GM12878 (cell line): Measurements from ENCODE around the gene LTBP3. TPM values are rescaled to one million over a fixed set of nuclear protein-coding genes. Genes with fewer than 3 reads are reported as not detected.

Source experiments
- ASH2L ChIP-seq: fragments of 300-600, 200-600 bp; sonication (generic); IDR thresholded peaks from 2 replicates; pipeline ENCODE4 v1.6.1; 2017; ENCODE audit warnings: low read depth, mild to moderate bottlenecking, borderline replicate concordance
- ATF3 ChIP-seq: IDR thresholded peaks from 2 replicates; pipeline ENCODE4 v1.6.1; 2011; ENCODE audit warnings: low read depth, mild to moderate bottlenecking, low read length, moderate library complexity, borderline replicate concordance; ENCODE audit errors: extremely low read depth
- BCL11A ChIP-seq: IDR thresholded peaks from 2 replicates; pipeline ENCODE4 v1.6.1; 2011; ENCODE audit warnings: low read depth, low read length
- BHLHE40 ChIP-seq, 2 experiments: fragments of 450-650 bp in 1 of 2; IDR thresholded peaks; 2 replicates each; pipeline ENCODE4 v1.6.1; 2011 to 2017; ENCODE audit warnings: low read depth in 2 of 2, borderline replicate concordance in 1 of 2, improper control_type of control experiment in 1 of 2, low read length in 1 of 2, mild to moderate bottlenecking in 1 of 2
- BMI1 ChIP-seq: fragments of 450-650 bp; IDR thresholded peaks from 2 replicates; pipeline ENCODE4 v1.6.1; 2016; ENCODE audit warnings: mild to moderate bottlenecking, moderate library complexity, borderline replicate concordance
- CHD2 ChIP-seq: IDR thresholded peaks from 2 replicates; pipeline ENCODE4 v1.6.1; 2011; ENCODE audit warnings: low read depth, low read length, improper control_type of control experiment, borderline replicate concordance
- CHD4 ChIP-seq: fragments of 200-600 bp; sonication (generic); IDR thresholded peaks from 2 replicates; pipeline ENCODE4 v1.6.1; 2016; ENCODE audit warnings: mild to moderate bottlenecking
- E2F8 ChIP-seq: fragments of 450-650 bp; IDR thresholded peaks from 2 replicates; pipeline ENCODE4 v1.6.1; 2018; ENCODE audit warnings: mild to moderate bottlenecking, low read depth, moderate library complexity; ENCODE audit not compliant: partially characterized antibody
- EGR1 ChIP-seq, 2 experiments: IDR thresholded peaks; 1 replicate in 1 of 2; 2 replicates in 1 of 2; pipeline ENCODE4 v1.6.1; 2011 to 2012; ENCODE audit warnings: low read depth in 2 of 2, low read length in 2 of 2, borderline replicate concordance in 1 of 2, mild to moderate bottlenecking in 1 of 2, moderate library complexity in 1 of 2
- ESRRA ChIP-seq: IDR thresholded peaks from 2 replicates; pipeline ENCODE4 v1.6.1; 2012; ENCODE audit warnings: mild to moderate bottlenecking, low read length, improper control_type of control experiment
- FOS ChIP-seq: IDR thresholded peaks from 3 replicates; pipeline ENCODE4 v1.6.1; 2011; ENCODE audit warnings: borderline replicate concordance; ENCODE audit not compliant: insufficient read length; ENCODE audit errors: extremely low read depth
- FOXM1 ChIP-seq: IDR thresholded peaks from 2 replicates; pipeline ENCODE4 v1.6.1; 2012; ENCODE audit warnings: low read depth, mild to moderate bottlenecking, inconsistent platforms, low read length, moderate library complexity
- GABPA ChIP-seq: IDR thresholded peaks from 2 replicates; pipeline ENCODE4 v1.6.1; 2014; ENCODE audit warnings: antibody characterized with exemption, low read depth, mild to moderate bottlenecking, inconsistent platforms
- HDGF ChIP-seq: fragments of 450-650 bp; IDR thresholded peaks from 2 replicates; pipeline ENCODE4 v1.6.1; 2016; ENCODE audit warnings: antibody characterized with exemption
- IRF4 ChIP-seq: IDR thresholded peaks from 2 replicates; pipeline ENCODE4 v1.6.1; 2011; ENCODE audit warnings: low read depth, low read length
- KAT2A ChIP-seq: conservative IDR thresholded peaks from 2 replicates; pipeline ENCODE4 v1.6.1; 2011; ENCODE audit warnings: low read depth, low read length; ENCODE audit not compliant: control insufficient read depth
- MEF2B ChIP-seq: fragments of 450-650 bp; IDR thresholded peaks from 2 replicates; pipeline ENCODE4 v1.6.1; 2018; ENCODE audit warnings: mild to moderate bottlenecking, moderate library complexity; ENCODE audit not compliant: partially characterized antibody, poor library complexity, severe bottlenecking
- MTA2 ChIP-seq: fragments of 450-650 bp; IDR thresholded peaks from 2 replicates; pipeline ENCODE4 v1.6.1; 2016; ENCODE audit warnings: low read depth, mild to moderate bottlenecking, moderate library complexity
- NFXL1 ChIP-seq: fragments of 450-650 bp; IDR thresholded peaks from 2 replicates; pipeline ENCODE4 v1.6.1; 2017; ENCODE audit warnings: antibody characterized with exemption, mild to moderate bottlenecking, borderline replicate concordance
- NR2C2 ChIP-seq: IDR thresholded peaks from 2 replicates; pipeline ENCODE4 v1.6.1; 2011; ENCODE audit warnings: borderline replicate concordance, low read depth; ENCODE audit not compliant: control insufficient read depth, insufficient read length
- NR2F1 ChIP-seq: fragments of 450-650 bp; conservative IDR thresholded peaks from 2 replicates; pipeline ENCODE4 v1.6.1; 2017; ENCODE audit warnings: mild to moderate bottlenecking
- PAX8 ChIP-seq: fragments of 450-650 bp; IDR thresholded peaks from 2 replicates; pipeline ENCODE4 v1.6.1; 2017; ENCODE audit warnings: mild to moderate bottlenecking, moderate library complexity
- RAD21 ChIP-seq: IDR thresholded peaks from 2 replicates; pipeline ENCODE4 v1.6.1; 2011; ENCODE audit warnings: mild to moderate bottlenecking, low read depth, low read length, moderate library complexity; ENCODE audit not compliant: insufficient read depth
- RAD51 ChIP-seq: fragments of 450-650 bp; IDR thresholded peaks from 2 replicates; pipeline ENCODE4 v1.6.1; 2016; ENCODE audit warnings: moderate library complexity, mild to moderate bottlenecking, inconsistent platforms
- SREBF1 ChIP-seq: IDR thresholded peaks from 2 replicates; pipeline ENCODE4 v1.6.1; 2012; ENCODE audit warnings: mild to moderate bottlenecking, low read length
- SRF ChIP-seq, 2 experiments: IDR thresholded peaks; 2 replicates each; pipeline ENCODE4 v1.6.1; 2011; ENCODE audit warnings: low read depth in 2 of 2, low read length in 2 of 2, mild to moderate bottlenecking in 1 of 2, moderate library complexity in 1 of 2
- STAT1 ChIP-seq: fragments of 450-650 bp; conservative IDR thresholded peaks from 2 replicates; pipeline ENCODE4 v1.6.1; 2014; ENCODE audit warnings: antibody characterized with exemption, mild to moderate bottlenecking
- TCF3 ChIP-seq: IDR thresholded peaks from 2 replicates; pipeline ENCODE4 v1.6.1; 2012; ENCODE audit warnings: low read depth, mild to moderate bottlenecking, low read length, borderline replicate concordance; ENCODE audit not compliant: insufficient read depth
- WRNIP1 ChIP-seq: IDR thresholded peaks from 2 replicates; pipeline ENCODE4 v1.6.1; 2011; ENCODE audit warnings: low read depth, low read length, improper control_type of control experiment, borderline replicate concordance
- ZBTB33 ChIP-seq: fragments of 450-650 bp; IDR thresholded peaks from 2 replicates; pipeline ENCODE4 v1.6.1; 2017; ENCODE audit warnings: mild to moderate bottlenecking
- polyA plus RNA-seq, 11 experiments: library from polyadenylated mRNA; depleted of rRNA in 4 of 11; unstranded in 6 of 11; stranded (reverse) in 5 of 11; fragments of >200 nt; fragmentation: Nextera tagmentation in 4 of 11; fragmentation: Illumina TruSeq in 1 of 11; extraction: Ambion mirVana in 4 of 11; extraction: Trizol in 1 of 11; gene quantifications; 1 replicate in 1 of 11; 2 replicates in 10 of 11; pipeline versions ENCODE4 v1.2.1 to v1.2.3, GENCODE V29; 2011 to 2016; ENCODE audit warnings: inconsistent platforms in 2 of 11, missing spikeins in 2 of 11, low read depth in 1 of 11
- total RNA-seq, 4 experiments: library from RNA; depleted of rRNA in 3 of 4; stranded (reverse); fragments of >200 nt in 3 of 4; fragmentation: Illumina TruSeq in 1 of 4; extraction: Trizol in 1 of 4; gene quantifications; 2 replicates each; pipeline versions ENCODE4 v1.2.1 to v1.2.3, GENCODE V29; 2013 to 2021

The LTBP3 gene
- total and polyA plus RNA-seq, 10 of the 15 experiments (the other 5 are each of a cell fraction or from before 2014, with no cell fraction given): 2.2 to 12.2 (median 6.2) TPM; not detected in 2

- TF ChIP-seq ZBTB33 (no peak), CHD4 (no peak), EGR1 (IDR thresholded peaks at IDR 0.05; ENCODE audit: borderline replicate concordance in 1 of 2, low read depth in 2 of 2, low read length in 2 of 2) (no peak), ESRRA (no peak), KAT2A (no peak), CHD2 (no peak), FOXM1 (no peak), E2F8 (no peak), WRNIP1 (no peak), RAD21 (no peak), NR2C2 (no peak), ASH2L (no peak), BHLHE40 (IDR thresholded peaks at IDR 0.05; ENCODE audit: borderline replicate concordance in 1 of 2, low read depth in 2 of 2, low read length in 1 of 2) (no peak), BMI1 (no peak), FOS (no peak), RAD51 (no peak), GABPA (no peak), HDGF (no peak), ATF3 (no peak), IRF4 (no peak), SRF (IDR thresholded peaks at IDR 0.05; ENCODE audit: low read depth in 2 of 2, low read length in 2 of 2) (no peak), NR2F1 (peak; percentile 53), NFXL1 (no peak), TCF3 (no peak), SREBF1 (no peak), MTA2 (peak; percentile 17; the same call in 1 of the 2 replicates), BCL11A (no peak), PAX8 (peak; percentile 89; the same call in 1 of the 2 replicates), MEF2B (peak; percentile 92), STAT1 (no peak)
Measured at GRCh38 chr11:65498727-65498976, 59.5 kb downstream of the LTBP3 start (continued).
